Stimulated activated CD4-positive, alpha-beta T cell treated with anti-CD3 and anti-CD28 coated beads, Interleukin-2, amount 100 ng/mL, for 48 hours (primary cell): ENCODE measurements around the gene MAP2K4.
"Not testable (repeated sequence)": the region's sequence is repeated elsewhere in the genome, so short reads cannot be mapped to it uniquely, and the experiment has no call there.

ENCODE experiments used
- DNase-seq, 2 donors: peaks; one replicate each; pipeline ENCODE4 v3.0.0-alpha.2; 2020

The MAP2K4 gene

GRCh38 chr17:12094336-12094735 lies 73.7 kb downstream of the MAP2K4 start:
- DNase-seq = no peak

GRCh38 chr17:12095522-12095921 lies 74.8 kb downstream of the MAP2K4 start:
- DNase-seq = no peak

GRCh38 chr17:12097326-12097725 lies 76.6 kb downstream of the MAP2K4 start:
- no peak for DNase-seq

GRCh38 chr17:12098568-12098967 lies 77.9 kb downstream of the MAP2K4 start:
- no peak for DNase-seq

- DNase-seq = no peak
Measured at GRCh38 chr17:12099412-12099811, 78.7 kb downstream of the MAP2K4 start.

- no peak for DNase-seq
Measured at GRCh38 chr17:12104831-12105230, 84.2 kb downstream of the MAP2K4 start.

GRCh38 chr17:12107905-12108304 lies 87.2 kb downstream of the MAP2K4 start:
- DNase-seq = no peak

GRCh38 chr17:12110906-12111305 lies 90.2 kb downstream of the MAP2K4 start:
- DNase-seq = no peak

- no peak for DNase-seq
Measured at GRCh38 chr17:12113156-12113555, 92.5 kb downstream of the MAP2K4 start.

GRCh38 chr17:12114686-12115418 lies 94.2 kb downstream of the MAP2K4 start:
- no peak for DNase-seq

- DNase-seq = no peak
Measured at GRCh38 chr17:12116143-12116542, 95.5 kb downstream of the MAP2K4 start.

- DNase-seq = no peak
Measured at GRCh38 chr17:12118617-12119016, 97.9 kb downstream of the MAP2K4 start.

- DNase-seq = no peak
Measured at GRCh38 chr17:12122075-12122474, 101.4 kb downstream of the MAP2K4 start.

- no peak for DNase-seq
Measured at GRCh38 chr17:12127177-12127576, 106.5 kb downstream of the MAP2K4 start.

- DNase-seq = no peak
Measured at GRCh38 chr17:12127667-12128066, 107.0 kb downstream of the MAP2K4 start.

GRCh38 chr17:12128946-12129345 lies 108.3 kb downstream of the MAP2K4 start:
- DNase-seq = no peak

- DNase-seq = no peak
Measured at GRCh38 chr17:12133183-12133582, 112.5 kb downstream of the MAP2K4 start.

GRCh38 chr17:12134101-12134500 lies 113.4 kb downstream of the MAP2K4 start:
- no peak for DNase-seq

- DNase-seq = no peak
Measured at GRCh38 chr17:12134587-12134986, 113.9 kb downstream of the MAP2K4 start.

- no peak for DNase-seq
Measured at GRCh38 chr17:12136243-12136642, 115.6 kb downstream of the MAP2K4 start.

GRCh38 chr17:12136646-12137045 lies 116.0 kb downstream of the MAP2K4 start:
- DNase-seq = no peak

- DNase-seq = no peak
Measured at GRCh38 chr17:12137859-12138258, 117.2 kb downstream of the MAP2K4 start.

GRCh38 chr17:12140685-12141084 lies 120.0 kb downstream of the MAP2K4 start:
- no peak for DNase-seq

- DNase-seq = not testable (repeated sequence)
Measured at GRCh38 chr17:12162187-12162586, 141.5 kb downstream of the MAP2K4 start.

- DNase-seq = no peak
Measured at GRCh38 chr17:12164085-12164484, 143.4 kb downstream of the MAP2K4 start.
